Measurements from ENCODE around the gene KLK7. TPM values are rescaled to one million over a fixed set of nuclear protein-coding genes. Genes with fewer than 3 reads are reported as not detected.

The KLK7 gene
- polyA plus RNA-seq, 1 experiment, result not detected

DNA sequence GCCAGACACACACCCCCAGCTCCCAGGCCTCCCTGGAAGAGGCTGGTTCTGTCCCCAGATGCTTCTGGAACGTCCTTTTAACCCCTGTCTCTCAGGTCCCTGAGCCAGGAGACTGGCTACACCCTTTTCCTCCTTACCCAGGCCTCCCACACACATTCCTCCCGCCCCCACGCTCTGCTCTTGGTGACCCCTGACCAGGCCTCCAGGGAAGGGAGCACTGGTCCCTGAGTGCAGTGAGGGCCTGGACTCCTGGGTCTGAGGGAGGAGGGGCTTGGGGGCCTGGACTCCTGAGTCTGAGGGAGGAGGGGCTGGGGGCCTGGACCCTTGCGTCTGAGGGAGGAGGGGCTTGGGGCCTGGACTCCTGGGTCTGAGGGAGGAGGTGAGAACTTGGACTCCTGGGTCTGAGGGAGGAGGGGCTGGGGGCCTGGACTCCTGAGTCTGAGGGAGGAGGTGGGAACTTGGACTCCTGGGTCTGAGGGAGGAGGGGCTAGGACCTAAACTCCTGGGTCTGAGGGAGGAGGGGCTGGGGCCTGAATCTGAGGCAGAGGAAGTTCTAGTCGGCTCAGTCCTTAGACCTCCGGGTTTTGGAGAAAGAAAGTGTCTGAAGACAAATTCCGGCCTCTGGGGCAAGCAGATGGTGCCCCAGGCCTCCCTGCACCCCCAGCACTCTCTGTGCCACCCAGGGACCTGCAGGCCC is 14.9 kb downstream of the KLK7 start:
- CTCF ChIA-PET, result no interaction called here
- no peak for DNase-seq (ENCODE audit: low read depth, low spot score)
- no peaks in the 10 kb centered on the region for H3K27me3 ChIP-seq (ENCODE audit: control insufficient read depth, insufficient read depth, low read length)
- TF ChIP-seq CTCF (IDR thresholded peaks at IDR 0.05; ENCODE audit: low read depth, low read length), result no peak
- H3K9me3 ChIP-seq (ENCODE audit: control insufficient read depth, insufficient read depth, low read length), result peaks cover 5% of the 10 kb centered on the region; the same call in 1 of the 2 replicates
- POLR2A ChIA-PET, result no interaction called here
- no peak overlapping the region for H3K27ac ChIP-seq (ENCODE audit: low read depth, low read length)
- no peak overlapping the region for H3K4me3 ChIP-seq (ENCODE audit: low read depth, low read length)

- DNase-seq (ENCODE audit: low read depth, low spot score), result no peak
- peaks cover 5% of the 10 kb centered on the region; the same call in 1 of the 2 replicates for H3K9me3 ChIP-seq (ENCODE audit: control insufficient read depth, insufficient read depth, low read length)
- no peak overlapping the region for H3K27ac ChIP-seq (ENCODE audit: low read depth, low read length)
- H3K4me3 ChIP-seq (ENCODE audit: low read depth, low read length), result no peak overlapping the region
- POLR2A ChIA-PET, result no interaction called here
- CTCF ChIA-PET, result no interaction called here
- TF ChIP-seq CTCF (IDR thresholded peaks at IDR 0.05; ENCODE audit: low read depth, low read length), result no peak
- H3K27me3 ChIP-seq (ENCODE audit: control insufficient read depth, insufficient read depth, low read length), result no peaks in the 10 kb centered on the region
Observed at GRCh38 chr19:50967929-50968715, 15.6 kb downstream of the KLK7 start.

DNA sequence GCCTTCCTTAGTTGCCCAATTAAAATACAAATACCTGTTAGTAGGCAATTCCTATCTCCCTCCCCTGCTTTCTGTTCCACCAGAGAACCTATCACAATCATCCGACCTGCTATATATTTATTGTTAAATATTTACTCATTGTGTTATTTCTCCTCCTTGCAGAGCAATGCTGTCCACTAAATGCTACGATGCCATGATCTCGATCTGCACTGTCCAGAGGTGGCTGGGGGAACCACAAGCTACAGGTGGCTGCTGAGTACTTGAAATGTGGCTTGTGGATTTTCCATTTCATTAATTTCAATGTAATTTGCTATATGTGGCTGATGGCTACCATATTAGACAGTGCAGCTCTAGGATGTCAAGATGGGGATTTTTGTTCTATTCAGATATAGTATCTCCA is 19.5 kb downstream of the KLK7 start:
- Histone ChIP-seq H3K9me3 (ENCODE audit: control insufficient read depth, insufficient read depth, low read length) (peaks cover 1% of the 10 kb centered on the region; the same call in 1 of the 2 replicates), H3K27ac (ENCODE audit: low read depth, low read length) (no peak overlapping the region), H3K27me3 (ENCODE audit: control insufficient read depth, insufficient read depth, low read length) (no peaks in the 10 kb centered on the region), H3K4me3 (ENCODE audit: low read depth, low read length) (no peak overlapping the region)
- no peak for TF ChIP-seq CTCF (IDR thresholded peaks at IDR 0.05; ENCODE audit: low read depth, low read length)
- POLR2A ChIA-PET, result no interaction called here
- no peak for DNase-seq (ENCODE audit: low read depth, low spot score)
- CTCF ChIA-PET, result no interaction called here

DNA sequence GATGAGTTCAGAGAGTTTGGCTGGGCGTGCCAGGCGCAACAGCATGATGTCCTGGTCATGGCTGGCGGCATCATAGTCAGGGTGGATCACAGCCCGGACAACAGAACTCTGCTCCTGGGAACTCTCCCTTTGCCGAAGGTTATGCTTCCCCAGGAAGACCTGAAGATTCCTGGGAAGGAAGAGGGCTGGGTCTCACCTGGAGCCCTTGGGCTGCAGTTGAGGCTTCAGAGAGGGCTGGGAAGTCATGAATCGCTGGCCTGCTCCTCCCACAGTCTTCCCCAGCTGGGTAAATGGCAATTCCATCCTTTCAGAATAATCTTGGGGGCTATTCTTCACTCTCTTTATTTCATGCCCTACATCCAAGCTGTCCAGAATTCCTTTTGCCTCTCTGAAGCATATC is 20.3 kb downstream of the KLK7 start:
- no peak overlapping the region for H3K27ac ChIP-seq (ENCODE audit: low read depth, low read length)
- no peak for DNase-seq (ENCODE audit: low read depth, low spot score)
- ChIA-PET POLR2A (no interaction called here), CTCF (no interaction called here)
- peaks cover 4% of the 10 kb centered on the region for H3K9me3 ChIP-seq (ENCODE audit: control insufficient read depth, insufficient read depth, low read length)
- no peak for TF ChIP-seq CTCF (IDR thresholded peaks at IDR 0.05; ENCODE audit: low read depth, low read length)
- no peaks in the 10 kb centered on the region for H3K27me3 ChIP-seq (ENCODE audit: control insufficient read depth, insufficient read depth, low read length)
- no peak overlapping the region for H3K4me3 ChIP-seq (ENCODE audit: low read depth, low read length)

- TF ChIP-seq CTCF (IDR thresholded peaks at IDR 0.05; ENCODE audit: low read depth, low read length), result no peak
- ChIA-PET CTCF (interaction anchor here (0.5 kb wide), 1 partner anchor 408 kb away, joined by 4 read pairs; no protein-coding TSS in a partner anchor), POLR2A (no interaction called here)
- Histone ChIP-seq H3K27ac (ENCODE audit: low read depth, low read length) (no peak overlapping the region), H3K27me3 (ENCODE audit: control insufficient read depth, insufficient read depth, low read length) (no peaks in the 10 kb centered on the region), H3K9me3 (ENCODE audit: control insufficient read depth, insufficient read depth, low read length) (peaks cover 10% of the 10 kb centered on the region), H3K4me3 (ENCODE audit: low read depth, low read length) (no peak overlapping the region)
- DNase-seq (ENCODE audit: low read depth, low spot score), result no peak
Observed at GRCh38 chr19:50962245-50962644, 21.5 kb downstream of the KLK7 start.

All from AG04450 (cell line).